ENCODE measurements around the gene PIGU.

Gene PIGU

GRCh38 chr20:34540596-34541263 is 136.2 kb downstream of the PIGU start:
- H3K27ac ChIP-seq, result no peak overlapping the region
- no peak for DNase-seq (ENCODE audit: low read depth, low spot score)

- no peak for DNase-seq (ENCODE audit: low read depth, low spot score)
- no peak overlapping the region for H3K27ac ChIP-seq
Observed at GRCh38 chr20:34539756-34540155, 137.1 kb downstream of the PIGU start.

- no peak for DNase-seq (ENCODE audit: low read depth, low spot score)
- peak overlapping the region; percentile 62 for H3K27ac ChIP-seq
Observed at GRCh38 chr20:34538671-34539123, 138.2 kb downstream of the PIGU start.

GRCh38 chr20:34537651-34538050 is 139.2 kb downstream of the PIGU start:
- peak overlapping the region; percentile 62 for H3K27ac ChIP-seq
- no peak for DNase-seq (ENCODE audit: low read depth, low spot score)

GRCh38 chr20:34536798-34537394 is 140.0 kb downstream of the PIGU start:
- no peak for DNase-seq (ENCODE audit: low read depth, low spot score)
- H3K27ac ChIP-seq, result peak overlapping the region; percentile 62

- no peak overlapping the region for H3K27ac ChIP-seq
- no peak for DNase-seq (ENCODE audit: low read depth, low spot score)
Observed at GRCh38 chr20:34535857-34536256, 141.0 kb downstream of the PIGU start.

GRCh38 chr20:34535301-34535840 is 141.5 kb downstream of the PIGU start:
- no peak for DNase-seq (ENCODE audit: low read depth, low spot score)
- H3K27ac ChIP-seq, result no peak overlapping the region

- DNase-seq (ENCODE audit: low read depth, low spot score), result no peak
- no peak overlapping the region for H3K27ac ChIP-seq
Observed at GRCh38 chr20:34534391-34535165, 142.3 kb downstream of the PIGU start.

GRCh38 chr20:34532756-34533155 is 144.1 kb downstream of the PIGU start:
- H3K27ac ChIP-seq, result no peak overlapping the region

GRCh38 chr20:34532320-34532719 is 144.6 kb downstream of the PIGU start:
- no peak for DNase-seq (ENCODE audit: low read depth, low spot score)
- H3K27ac ChIP-seq, result no peak overlapping the region

More at GRCh38 chr20:34532756-34533155, 144.1 kb downstream of the PIGU start:
- no peak for DNase-seq (ENCODE audit: low read depth, low spot score)

- no peak for DNase-seq (ENCODE audit: low read depth, low spot score)
- no peak overlapping the region for H3K27ac ChIP-seq
Observed at GRCh38 chr20:34531608-34532265, 145.2 kb downstream of the PIGU start.

- DNase-seq (ENCODE audit: low read depth, low spot score), result no peak
- H3K27ac ChIP-seq, result no peak overlapping the region
Observed at GRCh38 chr20:34530342-34530741, 146.6 kb downstream of the PIGU start.

GRCh38 chr20:34529742-34530141 is 147.2 kb downstream of the PIGU start:
- no peak overlapping the region for H3K27ac ChIP-seq
- DNase-seq (ENCODE audit: low read depth, low spot score), result no peak

- no peak overlapping the region for H3K27ac ChIP-seq
- no peak for DNase-seq (ENCODE audit: low read depth, low spot score)
Observed at GRCh38 chr20:34528921-34529297, 148.0 kb downstream of the PIGU start.

GRCh38 chr20:34527016-34527415 is 149.9 kb downstream of the PIGU start:
- DNase-seq (ENCODE audit: low read depth, low spot score), result no peak
- H3K27ac ChIP-seq, result peak overlapping the region; percentile 73

- H3K27ac ChIP-seq, result peak overlapping the region; percentile 73
- no peak for DNase-seq (ENCODE audit: low read depth, low spot score)
Observed at GRCh38 chr20:34526466-34526865, 150.4 kb downstream of the PIGU start.

- peak; percentile 99 for DNase-seq (ENCODE audit: low read depth, low spot score)
- peak overlapping the region; percentile 73 for H3K27ac ChIP-seq
Observed at GRCh38 chr20:34525709-34526416, 151.0 kb downstream of the PIGU start.

- no peak for DNase-seq (ENCODE audit: low read depth, low spot score)
- peak overlapping the region; percentile 73 for H3K27ac ChIP-seq
Observed at GRCh38 chr20:34525342-34525708, 151.6 kb downstream of the PIGU start.

GRCh38 chr20:34524426-34524825 is 152.5 kb downstream of the PIGU start:
- DNase-seq (ENCODE audit: low read depth, low spot score), result no peak
- peak overlapping the region; percentile 73 for H3K27ac ChIP-seq
